GM20000 (cell line): ENCODE results near the gene VAMP5.
"Not testable (repeated sequence)": the region's sequence is repeated elsewhere in the genome, so short reads cannot be mapped to it uniquely, and the experiment has no call there.

Experiments
- DNase-seq: peaks from one replicate; pipeline ENCODE4 v3.0.0; 2012; ENCODE audit warnings: low spot score
- TF ChIP-seq, protein P1 (sequence below): IDR thresholded peaks from 2 replicates; pipeline ENCODE4 v1.5.1; 2012; ENCODE audit warnings: mild to moderate bottlenecking, control low read depth; ENCODE audit errors: extremely low read depth, missing control alignments

Gene VAMP5

DNA sequence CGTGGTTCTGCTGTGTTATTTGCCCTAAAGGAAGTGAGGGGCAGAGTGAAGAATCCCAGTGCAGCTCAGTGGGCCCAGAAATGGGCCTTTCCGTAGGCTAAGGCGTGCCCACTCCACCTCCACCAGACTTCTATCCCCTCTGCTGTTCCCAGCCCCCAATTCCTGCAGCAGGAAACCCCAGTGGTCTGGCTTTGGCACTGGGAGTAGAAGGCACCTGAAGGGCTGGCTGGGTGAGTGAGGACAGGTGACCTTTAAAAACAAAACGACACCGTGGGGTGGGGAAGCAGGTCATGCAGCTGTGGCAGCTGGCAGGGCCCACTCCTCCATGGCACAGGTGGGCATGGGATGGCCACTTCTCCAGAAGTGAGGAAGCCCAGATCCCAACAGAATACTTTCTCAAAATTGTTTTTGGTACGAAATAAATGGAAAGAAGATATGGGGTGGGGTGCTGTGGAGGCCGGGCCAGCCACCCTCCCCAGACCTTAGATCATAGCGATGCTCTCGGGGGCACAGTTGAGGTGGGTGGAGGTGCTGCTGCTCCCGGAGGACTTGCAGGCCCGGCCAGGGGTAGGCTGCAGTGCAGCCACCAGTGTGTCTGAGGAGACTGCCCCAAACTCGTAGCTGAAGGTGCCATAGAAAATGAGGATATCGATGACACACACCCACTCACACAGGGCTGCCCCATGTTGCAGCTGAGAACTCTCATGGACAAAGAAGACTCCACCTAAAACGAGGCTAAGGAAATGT, 14.5 kb downstream of the VAMP5 start:
- TF ChIP-seq, protein P1, sequence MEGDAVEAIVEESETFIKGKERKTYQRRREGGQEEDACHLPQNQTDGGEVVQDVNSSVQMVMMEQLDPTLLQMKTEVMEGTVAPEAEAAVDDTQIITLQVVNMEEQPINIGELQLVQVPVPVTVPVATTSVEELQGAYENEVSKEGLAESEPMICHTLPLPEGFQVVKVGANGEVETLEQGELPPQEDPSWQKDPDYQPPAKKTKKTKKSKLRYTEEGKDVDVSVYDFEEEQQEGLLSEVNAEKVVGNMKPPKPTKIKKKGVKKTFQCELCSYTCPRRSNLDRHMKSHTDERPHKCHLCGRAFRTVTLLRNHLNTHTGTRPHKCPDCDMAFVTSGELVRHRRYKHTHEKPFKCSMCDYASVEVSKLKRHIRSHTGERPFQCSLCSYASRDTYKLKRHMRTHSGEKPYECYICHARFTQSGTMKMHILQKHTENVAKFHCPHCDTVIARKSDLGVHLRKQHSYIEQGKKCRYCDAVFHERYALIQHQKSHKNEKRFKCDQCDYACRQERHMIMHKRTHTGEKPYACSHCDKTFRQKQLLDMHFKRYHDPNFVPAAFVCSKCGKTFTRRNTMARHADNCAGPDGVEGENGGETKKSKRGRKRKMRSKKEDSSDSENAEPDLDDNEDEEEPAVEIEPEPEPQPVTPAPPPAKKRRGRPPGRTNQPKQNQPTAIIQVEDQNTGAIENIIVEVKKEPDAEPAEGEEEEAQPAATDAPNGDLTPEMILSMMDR = no peak
- no peak for DNase-seq

DNA sequence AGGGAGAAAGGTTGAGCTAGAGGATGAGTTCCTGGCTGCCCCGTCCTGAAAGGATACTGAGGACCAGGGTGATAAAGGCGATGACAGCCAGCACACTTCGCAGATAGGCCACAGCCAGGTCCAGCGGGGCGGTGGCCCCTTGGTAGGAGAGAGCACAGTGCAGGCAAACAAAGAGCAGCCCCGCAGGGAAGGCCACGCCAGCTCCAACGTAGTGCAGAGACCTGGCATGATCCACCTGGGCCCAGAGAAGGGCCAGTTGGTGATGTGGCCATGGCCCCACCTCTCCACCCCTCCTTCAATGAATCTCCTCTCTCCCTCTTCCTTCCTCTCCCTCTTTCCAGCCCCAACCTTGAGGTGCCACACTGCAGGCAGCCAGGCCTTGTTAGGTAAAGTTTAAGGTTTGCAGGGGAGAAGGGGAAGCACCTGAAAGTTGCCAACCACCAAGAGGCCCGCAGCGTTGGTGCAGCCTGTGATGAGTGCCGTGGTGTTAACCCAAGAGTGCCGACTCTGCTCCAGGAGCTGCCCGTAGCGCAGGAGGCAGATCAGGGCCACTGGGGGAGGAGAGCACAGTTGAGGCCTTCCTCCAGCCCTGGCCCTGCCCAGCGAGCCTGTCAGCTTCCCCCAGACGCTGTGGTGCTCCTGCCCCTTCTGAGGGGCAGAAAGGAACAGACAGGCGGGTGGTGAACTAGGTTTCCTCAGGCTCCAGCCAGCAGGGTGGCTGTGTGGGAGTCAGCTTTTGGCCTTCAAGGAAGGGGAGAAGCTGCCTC, 15.4 kb downstream of the VAMP5 start:
- TF ChIP-seq, protein P1 = no peak
- DNase-seq = no peak

DNA sequence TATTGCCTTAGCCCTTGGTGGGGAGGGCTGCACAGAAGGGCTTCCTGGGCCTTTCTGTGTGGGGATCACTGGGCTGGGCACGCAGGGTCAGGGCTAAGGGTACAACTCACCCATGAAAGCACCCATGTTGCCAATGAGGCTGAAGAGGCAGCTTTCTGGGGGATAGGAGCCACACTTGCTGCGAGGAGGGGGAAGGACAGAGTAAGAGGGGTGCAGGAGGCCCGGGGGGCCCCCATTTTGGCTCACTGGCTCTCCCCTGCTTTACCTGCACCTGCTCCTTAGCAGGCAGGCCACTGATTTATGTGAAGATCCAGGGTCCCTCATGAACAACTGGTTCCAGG, 16.0 kb downstream of the VAMP5 start:
- DNase-seq = no peak
- TF ChIP-seq, protein P1 = no peak

DNA sequence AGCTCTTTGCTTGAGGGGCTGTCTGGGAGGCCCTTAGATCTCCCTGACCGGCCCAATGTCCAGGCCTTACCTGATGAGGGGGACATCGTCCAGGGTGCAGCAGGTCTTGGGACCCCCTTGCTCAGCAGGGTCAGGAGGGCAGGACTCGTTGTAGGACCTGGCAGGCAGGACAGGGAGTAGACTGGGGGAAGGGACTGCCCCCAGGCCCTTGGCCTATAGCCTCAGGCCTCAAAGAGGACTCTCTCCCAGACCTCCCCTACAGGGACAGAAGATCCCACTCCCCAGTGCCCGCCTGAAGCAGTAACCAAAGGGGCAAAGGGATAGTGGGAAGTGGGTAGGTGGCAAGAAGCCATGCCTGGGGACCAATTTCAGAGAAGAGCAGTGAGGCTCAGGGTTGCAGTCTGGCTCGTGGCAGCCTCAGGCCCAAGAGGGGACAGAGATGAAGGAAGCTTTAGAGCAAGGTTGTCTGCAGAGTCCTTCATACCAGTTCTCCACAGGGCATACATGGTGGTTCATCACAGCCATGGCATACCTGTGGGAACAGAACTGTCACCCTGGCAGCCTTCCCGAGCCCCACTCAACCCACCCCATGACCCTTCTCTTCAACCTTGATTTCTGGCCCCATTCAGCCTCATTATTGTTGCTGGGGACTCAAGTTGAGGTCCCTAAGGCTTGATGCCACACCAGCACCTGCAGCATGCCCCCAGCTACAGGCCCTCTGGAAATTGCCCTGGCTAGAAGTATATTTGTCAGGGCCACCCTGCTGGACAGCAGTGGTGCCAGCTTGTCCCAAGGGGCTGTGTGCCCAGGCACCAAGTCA, 16.9 kb downstream of the VAMP5 start:
- DNase-seq = no peak
- TF ChIP-seq, protein P1 = no peak

DNA sequence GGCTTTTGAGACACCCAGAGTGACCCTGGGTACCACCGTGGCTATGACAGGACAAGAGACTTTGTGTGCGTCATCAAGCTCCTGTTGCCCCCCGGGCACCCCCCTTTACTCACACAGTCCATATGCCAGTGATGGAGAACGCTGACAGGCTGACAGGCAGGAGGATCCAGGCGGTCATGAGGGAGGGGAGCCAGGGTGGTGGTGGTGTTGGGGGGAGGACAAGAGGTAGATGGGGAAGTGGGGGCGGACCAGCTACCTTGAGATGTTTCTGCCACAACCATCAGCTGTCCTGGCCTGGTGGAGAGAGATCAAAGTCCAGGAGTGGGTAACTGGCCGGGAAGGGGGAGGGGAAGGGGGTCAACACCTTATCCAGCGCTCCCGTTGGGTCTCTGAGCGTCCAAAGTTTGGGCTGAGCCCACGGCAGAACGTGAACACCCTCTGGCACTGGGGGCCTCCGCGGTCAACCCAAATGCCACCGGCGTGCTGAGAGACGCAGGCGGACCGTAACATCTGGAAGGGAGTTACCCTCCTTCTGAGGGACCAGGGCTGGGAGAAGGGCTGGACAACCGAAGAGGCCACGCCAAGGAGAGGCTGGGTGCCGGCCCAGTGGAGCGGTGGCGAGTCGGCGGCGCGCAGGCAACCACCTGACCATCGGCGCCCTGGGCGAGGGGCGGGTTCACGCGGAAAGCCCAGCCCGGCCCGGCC, 17.7 kb downstream of the VAMP5 start:
- peak; percentile 49 for DNase-seq
- TF ChIP-seq, protein P1 = no peak

DNA sequence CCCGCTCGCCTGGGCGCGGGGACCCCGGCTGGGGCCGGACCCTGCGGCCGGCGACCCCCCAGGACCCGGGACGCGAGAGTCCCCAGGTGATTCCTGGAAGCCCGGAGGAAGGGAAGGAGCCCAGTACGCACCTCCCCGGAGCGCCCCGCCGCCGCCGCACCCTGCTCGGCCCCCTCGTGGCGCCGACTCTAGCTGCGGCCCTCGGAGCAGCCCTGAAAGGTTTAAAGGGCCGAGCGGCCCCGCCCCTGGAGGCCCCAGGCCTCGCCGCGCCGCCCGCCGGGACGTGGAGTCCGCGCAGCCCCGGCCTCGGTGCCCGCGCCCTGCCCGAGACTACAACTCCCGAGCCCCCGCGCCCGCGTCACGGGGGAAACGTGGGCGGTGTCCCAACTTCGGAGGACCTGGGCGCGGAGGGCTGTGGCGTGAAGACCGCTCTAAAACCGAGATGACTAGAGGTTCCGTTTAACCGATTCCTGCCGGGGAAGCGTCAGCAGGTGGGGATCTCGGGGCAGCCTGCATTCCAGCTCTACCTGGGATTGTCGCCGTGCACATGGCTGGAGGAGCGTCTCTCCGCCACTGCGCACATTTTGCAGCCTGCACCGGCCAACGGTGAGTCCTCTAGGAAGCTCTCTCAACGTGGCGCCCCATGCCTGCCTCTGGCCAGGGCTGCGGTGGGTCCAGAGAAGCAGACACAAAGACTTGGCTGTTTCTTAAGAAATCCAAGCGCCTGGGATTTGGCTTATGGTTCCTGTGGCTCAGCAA, 18.4 kb downstream of the VAMP5 start, which contains the start of gene TMEM150A:
TSS of gene TMEM150A (minus strand) at position 223 of the 759 bp plus-strand sequence. CDS start 750 bp downstream, outside the sequence.
- DNase-seq = peak; percentile 96
- TF ChIP-seq, protein P1 = no peak

DNA sequence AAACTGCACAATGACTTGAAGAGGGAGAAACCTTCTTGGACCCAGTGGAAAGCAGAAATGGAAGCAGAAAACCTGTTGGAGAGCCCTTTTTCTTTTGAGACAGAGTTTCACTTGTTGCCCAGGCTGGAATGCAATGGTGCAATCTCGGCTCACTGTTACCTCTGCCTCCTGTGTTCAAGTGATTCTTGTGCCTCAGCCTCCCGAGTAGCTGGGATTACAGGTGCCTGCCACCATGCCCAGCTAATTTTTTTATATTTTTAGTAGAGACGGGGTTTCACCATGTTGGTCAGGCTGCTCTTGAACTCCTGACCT, 19.9 kb downstream of the VAMP5 start:
- DNase-seq = not testable (repeated sequence)
